ENCODE measurements around the gene WNT6.

DNA sequence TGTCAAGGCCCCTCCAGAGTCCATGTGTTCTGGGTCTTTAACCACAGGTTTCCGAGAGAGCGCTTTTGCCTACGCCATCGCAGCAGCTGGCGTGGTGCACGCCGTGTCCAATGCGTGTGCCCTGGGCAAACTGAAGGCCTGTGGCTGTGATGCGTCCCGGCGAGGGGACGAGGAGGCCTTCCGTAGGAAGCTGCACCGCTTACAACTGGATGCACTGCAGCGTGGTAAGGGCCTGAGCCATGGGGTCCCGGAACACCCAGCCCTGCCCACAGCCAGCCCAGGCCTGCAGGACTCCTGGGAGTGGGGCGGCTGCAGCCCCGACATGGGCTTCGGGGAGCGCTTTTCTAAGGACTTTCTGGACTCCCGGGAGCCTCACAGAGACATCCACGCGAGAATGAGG, 30.3 kb downstream of the WNT6 start:
- TF ChIP-seq, protein P1, sequence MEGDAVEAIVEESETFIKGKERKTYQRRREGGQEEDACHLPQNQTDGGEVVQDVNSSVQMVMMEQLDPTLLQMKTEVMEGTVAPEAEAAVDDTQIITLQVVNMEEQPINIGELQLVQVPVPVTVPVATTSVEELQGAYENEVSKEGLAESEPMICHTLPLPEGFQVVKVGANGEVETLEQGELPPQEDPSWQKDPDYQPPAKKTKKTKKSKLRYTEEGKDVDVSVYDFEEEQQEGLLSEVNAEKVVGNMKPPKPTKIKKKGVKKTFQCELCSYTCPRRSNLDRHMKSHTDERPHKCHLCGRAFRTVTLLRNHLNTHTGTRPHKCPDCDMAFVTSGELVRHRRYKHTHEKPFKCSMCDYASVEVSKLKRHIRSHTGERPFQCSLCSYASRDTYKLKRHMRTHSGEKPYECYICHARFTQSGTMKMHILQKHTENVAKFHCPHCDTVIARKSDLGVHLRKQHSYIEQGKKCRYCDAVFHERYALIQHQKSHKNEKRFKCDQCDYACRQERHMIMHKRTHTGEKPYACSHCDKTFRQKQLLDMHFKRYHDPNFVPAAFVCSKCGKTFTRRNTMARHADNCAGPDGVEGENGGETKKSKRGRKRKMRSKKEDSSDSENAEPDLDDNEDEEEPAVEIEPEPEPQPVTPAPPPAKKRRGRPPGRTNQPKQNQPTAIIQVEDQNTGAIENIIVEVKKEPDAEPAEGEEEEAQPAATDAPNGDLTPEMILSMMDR (IDR thresholded peaks at IDR 0.05; ENCODE audit: low read depth, low read length, missing input control) = no peak
- TF ChIP-seq TAF1 (conservative IDR thresholded peaks at IDR 0.05) = no peak
- TF ChIP-seq RAD21 (IDR thresholded peaks at IDR 0.05) = no peak
- TF ChIP-seq, protein P2, sequence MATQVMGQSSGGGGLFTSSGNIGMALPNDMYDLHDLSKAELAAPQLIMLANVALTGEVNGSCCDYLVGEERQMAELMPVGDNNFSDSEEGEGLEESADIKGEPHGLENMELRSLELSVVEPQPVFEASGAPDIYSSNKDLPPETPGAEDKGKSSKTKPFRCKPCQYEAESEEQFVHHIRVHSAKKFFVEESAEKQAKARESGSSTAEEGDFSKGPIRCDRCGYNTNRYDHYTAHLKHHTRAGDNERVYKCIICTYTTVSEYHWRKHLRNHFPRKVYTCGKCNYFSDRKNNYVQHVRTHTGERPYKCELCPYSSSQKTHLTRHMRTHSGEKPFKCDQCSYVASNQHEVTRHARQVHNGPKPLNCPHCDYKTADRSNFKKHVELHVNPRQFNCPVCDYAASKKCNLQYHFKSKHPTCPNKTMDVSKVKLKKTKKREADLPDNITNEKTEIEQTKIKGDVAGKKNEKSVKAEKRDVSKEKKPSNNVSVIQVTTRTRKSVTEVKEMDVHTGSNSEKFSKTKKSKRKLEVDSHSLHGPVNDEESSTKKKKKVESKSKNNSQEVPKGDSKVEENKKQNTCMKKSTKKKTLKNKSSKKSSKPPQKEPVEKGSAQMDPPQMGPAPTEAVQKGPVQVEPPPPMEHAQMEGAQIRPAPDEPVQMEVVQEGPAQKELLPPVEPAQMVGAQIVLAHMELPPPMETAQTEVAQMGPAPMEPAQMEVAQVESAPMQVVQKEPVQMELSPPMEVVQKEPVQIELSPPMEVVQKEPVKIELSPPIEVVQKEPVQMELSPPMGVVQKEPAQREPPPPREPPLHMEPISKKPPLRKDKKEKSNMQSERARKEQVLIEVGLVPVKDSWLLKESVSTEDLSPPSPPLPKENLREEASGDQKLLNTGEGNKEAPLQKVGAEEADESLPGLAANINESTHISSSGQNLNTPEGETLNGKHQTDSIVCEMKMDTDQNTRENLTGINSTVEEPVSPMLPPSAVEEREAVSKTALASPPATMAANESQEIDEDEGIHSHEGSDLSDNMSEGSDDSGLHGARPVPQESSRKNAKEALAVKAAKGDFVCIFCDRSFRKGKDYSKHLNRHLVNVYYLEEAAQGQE (IDR thresholded peaks at IDR 0.05) = no peak
- TF ChIP-seq, protein P3, sequence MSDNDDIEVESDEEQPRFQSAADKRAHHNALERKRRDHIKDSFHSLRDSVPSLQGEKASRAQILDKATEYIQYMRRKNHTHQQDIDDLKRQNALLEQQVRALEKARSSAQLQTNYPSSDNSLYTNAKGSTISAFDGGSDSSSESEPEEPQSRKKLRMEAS (IDR thresholded peaks at IDR 0.05) = no peak
- TF ChIP-seq RXRA (IDR thresholded peaks at IDR 0.05) = no peak
- TF ChIP-seq, protein P4, sequence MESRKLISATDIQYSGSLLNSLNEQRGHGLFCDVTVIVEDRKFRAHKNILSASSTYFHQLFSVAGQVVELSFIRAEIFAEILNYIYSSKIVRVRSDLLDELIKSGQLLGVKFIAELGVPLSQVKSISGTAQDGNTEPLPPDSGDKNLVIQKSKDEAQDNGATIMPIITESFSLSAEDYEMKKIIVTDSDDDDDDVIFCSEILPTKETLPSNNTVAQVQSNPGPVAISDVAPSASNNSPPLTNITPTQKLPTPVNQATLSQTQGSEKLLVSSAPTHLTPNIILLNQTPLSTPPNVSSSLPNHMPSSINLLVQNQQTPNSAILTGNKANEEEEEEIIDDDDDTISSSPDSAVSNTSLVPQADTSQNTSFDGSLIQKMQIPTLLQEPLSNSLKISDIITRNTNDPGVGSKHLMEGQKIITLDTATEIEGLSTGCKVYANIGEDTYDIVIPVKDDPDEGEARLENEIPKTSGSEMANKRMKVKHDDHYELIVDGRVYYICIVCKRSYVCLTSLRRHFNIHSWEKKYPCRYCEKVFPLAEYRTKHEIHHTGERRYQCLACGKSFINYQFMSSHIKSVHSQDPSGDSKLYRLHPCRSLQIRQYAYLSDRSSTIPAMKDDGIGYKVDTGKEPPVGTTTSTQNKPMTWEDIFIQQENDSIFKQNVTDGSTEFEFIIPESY (IDR thresholded peaks at IDR 0.05) = no peak
- TF ChIP-seq GABPA (IDR thresholded peaks at IDR 0.05 in 1 of 2, conservative IDR thresholded peaks at IDR 0.05 in 1 of 2) = no peak
- TF ChIP-seq FOXA1 (IDR thresholded peaks at IDR 0.05) = no peak
